GM12892 (cell line): Measurements from ENCODE around the gene UBQLN4.
"Not testable (repeated sequence)": the region's sequence is repeated elsewhere in the genome, so short reads cannot be mapped to it uniquely, and the experiment has no call there.

Source experiments
- DNase-seq: peaks from one replicate; pipeline ENCODE4 v3.0.0; 2011; ENCODE audit not compliant: insufficient read length
- FAIRE-seq: peaks from 2 replicates; lab custom pipeline; 2011; peaks lifted over from hg19 to GRCh38; lab: Jason Lieb, UNC
- POLR2A ChIP-seq: IDR thresholded peaks from 2 replicates; pipeline ENCODE4 v1.6.1; 2011; ENCODE audit warnings: low read depth, low read length, control low read depth
- POLR2AphosphoS5 ChIP-seq: IDR thresholded peaks from 2 replicates; pipeline ENCODE4 v1.6.1; 2011; ENCODE audit warnings: low read depth, low read length, control low read depth
- TAF1 ChIP-seq: IDR thresholded peaks from 2 replicates; pipeline ENCODE4 v1.6.1; 2011; ENCODE audit warnings: low read depth, mild to moderate bottlenecking, control low read depth, low read length, borderline replicate concordance

UBQLN4 gene

GRCh38 chr1:156052862-156053767 lies 483 bp downstream of the UBQLN4 start:
- FAIRE-seq (no peak), DNase-seq (peak; percentile 71)
- TF ChIP-seq TAF1 (no peak), POLR2A (peak; percentile 8; the same call in 1 of the 2 replicates)

- no peak for DNase-seq
- TF ChIP-seq TAF1 (no peak), POLR2A (no peak), POLR2AphosphoS5 (no peak)
- FAIRE-seq, result no peak
Measured at GRCh38 chr1:156051011-156051725, 2.4 kb downstream of the UBQLN4 start.

GRCh38 chr1:156050376-156050775 lies 3.2 kb downstream of the UBQLN4 start:
- no peak for FAIRE-seq
- DNase-seq, result no peak
- TF ChIP-seq TAF1 (no peak), POLR2AphosphoS5 (no peak)

GRCh38 chr1:156048663-156049258 lies 4.8 kb downstream of the UBQLN4 start:
- FAIRE-seq (no peak), DNase-seq (no peak)
- TF ChIP-seq POLR2AphosphoS5 (no peak), POLR2A (no peak), TAF1 (no peak)

GRCh38 chr1:156045076-156045475 lies 8.5 kb downstream of the UBQLN4 start:
- TF ChIP-seq POLR2AphosphoS5 (no peak), TAF1 (no peak), POLR2A (no peak)
- no peak for DNase-seq
- no peak for FAIRE-seq

GRCh38 chr1:156042828-156043227 lies 10.8 kb downstream of the UBQLN4 start:
- FAIRE-seq (no peak), DNase-seq (no peak)
- TF ChIP-seq TAF1 (no peak), POLR2AphosphoS5 (no peak), POLR2A (no peak)

GRCh38 chr1:156034991-156035390 lies 18.6 kb downstream of the UBQLN4 start:
- FAIRE-seq, DNase-seq: not testable (repeated sequence)

- no peak for TF ChIP-seq POLR2AphosphoS5
- no peak for TF ChIP-seq TAF1
- no peak for TF ChIP-seq POLR2A
- DNase-seq, result no peak
- no peak for FAIRE-seq
Measured at GRCh38 chr1:156033011-156033410, 20.6 kb downstream of the UBQLN4 start.

GRCh38 chr1:156026588-156026987 lies 27.0 kb downstream of the UBQLN4 start:
- TF ChIP-seq TAF1 (no peak), POLR2A (no peak), POLR2AphosphoS5 (no peak)
- no peak for FAIRE-seq
- no peak for DNase-seq

- FAIRE-seq (no peak), DNase-seq (peak; percentile 46)
- TF ChIP-seq POLR2AphosphoS5 (no peak), TAF1 (no peak), POLR2A (no peak)
Measured at GRCh38 chr1:156025876-156026275, 27.7 kb downstream of the UBQLN4 start.

GRCh38 chr1:156024801-156025200 lies 28.8 kb downstream of the UBQLN4 start:
- FAIRE-seq, result no peak
- no peak for DNase-seq
- TF ChIP-seq POLR2A (no peak), TAF1 (no peak), POLR2AphosphoS5 (no peak)
